H9 (cell line): ENCODE data around the gene PES1. TPM values are rescaled to one million over a fixed set of nuclear protein-coding genes. Genes with fewer than 3 reads are reported as not detected.

Experiments used
- DNase-seq: peaks from one replicate; pipeline ENCODE4 v3.0.0-alpha.2; 2017
- H2AFZ ChIP-seq: one replicate; pipeline ENCODE4 v1.6.1; 2013; ENCODE audit warnings: mild to moderate bottlenecking, low read length, control low read depth, moderate library complexity
- H2AK5ac ChIP-seq: 2 replicates; pipeline ENCODE4 v1.6.1; 2013; ENCODE audit warnings: low read length, control low read depth, mixed read lengths; ENCODE audit not compliant: insufficient read length
- H2BK120ac ChIP-seq: one replicate; pipeline ENCODE4 v1.6.1; 2013; ENCODE audit warnings: low read depth, mild to moderate bottlenecking, low read length, control low read depth, inconsistent platforms; ENCODE audit not compliant: poor library complexity, severe bottlenecking
- H2BK12ac ChIP-seq: 2 replicates; pipeline ENCODE4 v1.6.1; 2013; ENCODE audit warnings: low read length, control low read depth, mixed read lengths, low read depth; ENCODE audit not compliant: insufficient read length
- H2BK15ac ChIP-seq: 2 replicates; pipeline ENCODE4 v1.6.1; 2013; ENCODE audit warnings: low read depth, low read length, control low read depth
- H2BK20ac ChIP-seq: one replicate; pipeline ENCODE4 v1.6.1; 2013; ENCODE audit warnings: low read depth, mild to moderate bottlenecking, low read length, control low read depth, inconsistent platforms; ENCODE audit not compliant: poor library complexity, severe bottlenecking
- H2BK5ac ChIP-seq: 2 replicates; pipeline ENCODE4 v1.6.1; 2013; ENCODE audit warnings: low read length, control low read depth, mixed read lengths; ENCODE audit not compliant: insufficient read length
- H3K14ac ChIP-seq: 2 replicates; pipeline ENCODE4 v1.6.1; 2013; ENCODE audit warnings: low read length, control low read depth; ENCODE audit not compliant: insufficient read depth
- H3K18ac ChIP-seq: 2 replicates; pipeline ENCODE4 v1.6.1; 2013; ENCODE audit warnings: low read depth, mild to moderate bottlenecking, mixed read lengths, low read length, control low read depth; ENCODE audit not compliant: insufficient read length
- H3K23ac ChIP-seq: 2 replicates; pipeline ENCODE4 v1.6.1; 2013; ENCODE audit warnings: low read length, control low read depth, mixed read lengths, low read depth; ENCODE audit not compliant: insufficient read length
- H3K23me2 ChIP-seq: 2 replicates; pipeline ENCODE4 v1.6.1; 2013; ENCODE audit warnings: low read depth, mild to moderate bottlenecking, mixed read lengths, low read length, control low read depth; ENCODE audit not compliant: insufficient read length, poor library complexity, severe bottlenecking
- H3K27ac ChIP-seq: 2 replicates; pipeline ENCODE4 v1.5.1; 2013; ENCODE audit warnings: low read length, control low read depth, mixed read lengths, low read depth; ENCODE audit not compliant: insufficient read length
- H3K27me3 ChIP-seq: 2 replicates; pipeline ENCODE4 v1.6.1; 2013; ENCODE audit warnings: low read length, control low read depth, inconsistent platforms; ENCODE audit not compliant: insufficient read depth
- H3K4ac ChIP-seq: 2 replicates; pipeline ENCODE4 v1.6.1; 2013; ENCODE audit warnings: low read depth, mild to moderate bottlenecking, control low read depth, inconsistent platforms, low read length, moderate library complexity
- H3K4me1 ChIP-seq: 2 replicates; pipeline ENCODE4 v1.6.1; 2013; ENCODE audit warnings: low read length, control low read depth, inconsistent platforms; ENCODE audit not compliant: insufficient read depth
- H3K4me2 ChIP-seq: 2 replicates; pipeline ENCODE4 v1.6.1; 2013; ENCODE audit warnings: low read length, control low read depth, mixed read lengths; ENCODE audit not compliant: insufficient read length, insufficient read depth
- H3K56ac ChIP-seq: 2 replicates; pipeline ENCODE4 v1.6.1; 2013; ENCODE audit warnings: low read depth, mild to moderate bottlenecking, mixed read lengths, low read length, control low read depth; ENCODE audit not compliant: insufficient read length
- H3K79me1 ChIP-seq: 2 replicates; pipeline ENCODE4 v1.6.1; 2013; ENCODE audit warnings: low read depth, mild to moderate bottlenecking, moderate library complexity, low read length, control low read depth, inconsistent platforms; ENCODE audit not compliant: insufficient read depth, poor library complexity, severe bottlenecking
- H3K79me2 ChIP-seq: 2 replicates; pipeline ENCODE4 v1.6.1; 2013; ENCODE audit warnings: low read length, control low read depth, inconsistent platforms; ENCODE audit not compliant: insufficient read depth
- H3K9ac ChIP-seq: 2 replicates; pipeline ENCODE4 v1.6.1; 2013; ENCODE audit warnings: low read length, control low read depth, mixed read lengths; ENCODE audit not compliant: insufficient read length; ENCODE audit errors: extremely low read depth
- H3K9me3 ChIP-seq: one replicate; pipeline ENCODE4 v1.6.1; 2013; ENCODE audit warnings: low read depth, low read length, inconsistent platforms; ENCODE audit not compliant: control insufficient read depth
- H3T11ph ChIP-seq: one replicate; pipeline ENCODE4 v1.6.1; 2013; ENCODE audit warnings: mild to moderate bottlenecking, low read length, control low read depth, inconsistent platforms
- H4K20me1 ChIP-seq: one replicate; pipeline ENCODE4 v1.6.1; 2013; ENCODE audit not compliant: control insufficient read depth, insufficient read length, insufficient read depth
- H4K5ac ChIP-seq: 2 replicates; pipeline ENCODE4 v1.6.1; 2013; ENCODE audit warnings: low read depth, mild to moderate bottlenecking, mixed read lengths, low read length, control low read depth; ENCODE audit not compliant: insufficient read length
- H4K8ac ChIP-seq: replicated peaks from 2 replicates; pipeline ENCODE4 v1.6.1; 2013; ENCODE audit warnings: low read length, control low read depth, mixed read lengths, low read depth; ENCODE audit not compliant: insufficient read length
- H4K91ac ChIP-seq: 2 replicates; pipeline ENCODE4 v1.6.1; 2013; ENCODE audit warnings: low read depth, mild to moderate bottlenecking, moderate library complexity, mixed read lengths, low read length, control low read depth; ENCODE audit not compliant: insufficient read length
- H3K27ac Mint-ChIP-seq, 3 experiments: 2 replicates in 2 of 3; 3 replicates in 1 of 3; pipeline ENCODE4 v1.8.0; 2020 to 2021; ENCODE audit warnings: mixed read lengths in 3 of 3, mild to moderate bottlenecking in 1 of 3, moderate library complexity in 1 of 3
- H3K27me3 Mint-ChIP-seq: 2 replicates; pipeline ENCODE4 v1.8.0; 2021; ENCODE audit warnings: low read depth, mild to moderate bottlenecking, moderate library complexity, mixed read lengths
- H3K36me3 Mint-ChIP-seq, 3 experiments: 2 replicates in 2 of 3; 3 replicates in 1 of 3; pipeline ENCODE4 v1.8.0; 2020 to 2021; ENCODE audit warnings: low read depth in 3 of 3, mixed read lengths in 3 of 3; ENCODE audit not compliant: insufficient read depth in 1 of 3
- H3K4me1 Mint-ChIP-seq, 2 experiments: 2 replicates each; pipeline ENCODE4 v1.8.0; 2020; ENCODE audit warnings: mixed read lengths in 2 of 2
- H3K4me3 Mint-ChIP-seq, 2 experiments: 2 replicates in 1 of 2; 3 replicates in 1 of 2; pipeline ENCODE4 v1.8.0; 2020 to 2021; ENCODE audit warnings: mild to moderate bottlenecking in 2 of 2, mixed read lengths in 2 of 2, moderate library complexity in 1 of 2
- H3K9me3 Mint-ChIP-seq, 2 experiments: 2 replicates in 1 of 2; 3 replicates in 1 of 2; pipeline ENCODE4 v1.8.0; 2020; ENCODE audit warnings: mild to moderate bottlenecking in 2 of 2, mixed read lengths in 2 of 2, moderate library complexity in 1 of 2
- WGBS: extraction: QIAGEN DNeasy Blood & Tissue Kit; methylation state at CpG from one replicate; pipeline ENCODE4 v1.1.7; 2013; ENCODE audit warnings: missing lambda C conversion rate, low lambda C conversion rate, mixed read lengths; ENCODE audit not compliant: insufficient read length; ENCODE audit errors: extremely low coverage; 5-methylcytosine and 5-hydroxymethylcytosine counted together
- total RNA-seq: library from RNA; stranded (reverse); gene quantifications from 2 replicates; pipeline ENCODE4 v1.2.1, GENCODE V29; 2021
- TF ChIP-seq, protein P1 (sequence below): fragments of 200-600 bp; sonication (generic); conservative IDR thresholded peaks from 3 replicates; pipeline ENCODE4 v1.8.0; 2021; ENCODE audit warnings: antibody characterized with exemption, mild to moderate bottlenecking

PES1 gene
- total RNA-seq, 1 experiment from 2014 or later = 133 TPM

GRCh38 chr22:30535182-30535581 lies 56.5 kb downstream of the PES1 start:
- no peaks in the 10 kb centered on the region for H4K20me1 ChIP-seq
- no peak overlapping the region for H3K23ac ChIP-seq
- no peak overlapping the region for H3K18ac ChIP-seq
- H3K23me2 ChIP-seq = no peaks in the 10 kb centered on the region
- H3K79me2 ChIP-seq = no peaks in the 10 kb centered on the region
- no peak overlapping the region for H2BK15ac ChIP-seq
- no peak overlapping the region for H3K56ac ChIP-seq
- H4K5ac ChIP-seq = no peak overlapping the region
- H3K27me3 ChIP-seq = no peaks in the 10 kb centered on the region
- H2BK120ac ChIP-seq = no peak overlapping the region
- no peak overlapping the region for H3K27ac ChIP-seq
- no peak overlapping the region for H3K27ac Mint-ChIP-seq
- no peak overlapping the region for H3K4me2 ChIP-seq
- DNase-seq = no peak
- no peak overlapping the region for H3K4ac ChIP-seq
- H3K4me3 Mint-ChIP-seq = no peak overlapping the region
- H3K14ac ChIP-seq = no peak overlapping the region
- no peaks in the 10 kb centered on the region for H3K4me1 ChIP-seq
- no peaks in the 10 kb centered on the region for H3K36me3 Mint-ChIP-seq
- no CpG with 5 or more reads among the region's 4 CpGs for WGBS
- H4K8ac ChIP-seq = no peak overlapping the region
- peaks cover 9 to 17% of the 10 kb centered on the region in 2 experiments for H3K4me1 Mint-ChIP-seq
- no peaks in the 10 kb centered on the region; the same call in none of the 2 replicates for H3K27me3 Mint-ChIP-seq
- TF ChIP-seq, protein P1, sequence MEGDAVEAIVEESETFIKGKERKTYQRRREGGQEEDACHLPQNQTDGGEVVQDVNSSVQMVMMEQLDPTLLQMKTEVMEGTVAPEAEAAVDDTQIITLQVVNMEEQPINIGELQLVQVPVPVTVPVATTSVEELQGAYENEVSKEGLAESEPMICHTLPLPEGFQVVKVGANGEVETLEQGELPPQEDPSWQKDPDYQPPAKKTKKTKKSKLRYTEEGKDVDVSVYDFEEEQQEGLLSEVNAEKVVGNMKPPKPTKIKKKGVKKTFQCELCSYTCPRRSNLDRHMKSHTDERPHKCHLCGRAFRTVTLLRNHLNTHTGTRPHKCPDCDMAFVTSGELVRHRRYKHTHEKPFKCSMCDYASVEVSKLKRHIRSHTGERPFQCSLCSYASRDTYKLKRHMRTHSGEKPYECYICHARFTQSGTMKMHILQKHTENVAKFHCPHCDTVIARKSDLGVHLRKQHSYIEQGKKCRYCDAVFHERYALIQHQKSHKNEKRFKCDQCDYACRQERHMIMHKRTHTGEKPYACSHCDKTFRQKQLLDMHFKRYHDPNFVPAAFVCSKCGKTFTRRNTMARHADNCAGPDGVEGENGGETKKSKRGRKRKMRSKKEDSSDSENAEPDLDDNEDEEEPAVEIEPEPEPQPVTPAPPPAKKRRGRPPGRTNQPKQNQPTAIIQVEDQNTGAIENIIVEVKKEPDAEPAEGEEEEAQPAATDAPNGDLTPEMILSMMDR = no peak
- no peak overlapping the region for H3K9ac ChIP-seq
- H4K91ac ChIP-seq = no peak overlapping the region
- no peak overlapping the region for H2BK5ac ChIP-seq
- H3T11ph ChIP-seq = no peak overlapping the region
- no peak overlapping the region for H2BK12ac ChIP-seq
- no peak overlapping the region for H2AFZ ChIP-seq
- no peaks in the 10 kb centered on the region for H3K9me3 Mint-ChIP-seq
- H2AK5ac ChIP-seq = no peak overlapping the region
- H3K79me1 ChIP-seq = no peaks in the 10 kb centered on the region
- H3K9me3 ChIP-seq = no peaks in the 10 kb centered on the region
- H2BK20ac ChIP-seq = no peak overlapping the region
